Endothelial cell of coronary artery (primary cell): ENCODE results near the gene NKIRAS1. TPM values are rescaled to one million over a fixed set of nuclear protein-coding genes. Genes with fewer than 3 reads are reported as not detected.

Experiments used
- total RNA-seq: library from RNA; depleted of rRNA; stranded (reverse); fragments of >200 nt; gene quantifications from 2 replicates; pipeline ENCODE4 v1.2.3, GENCODE V29; 2014

The NKIRAS1 gene
- 5.9 and 7.8 TPM in 2 replicates for total RNA-seq

GRCh38 chr3:23916886-23917678 lies at the start of gene NKIRAS1, which contains the start of gene RPL15:
Gene NKIRAS1 (minus strand): TSS chr3:23916990. CDS start chr3:23910904, 6,086 bp downstream.
Gene RPL15 (plus strand): TSS chr3:23917132. CDS start chr3:23917860, 728 bp downstream.

DNA sequence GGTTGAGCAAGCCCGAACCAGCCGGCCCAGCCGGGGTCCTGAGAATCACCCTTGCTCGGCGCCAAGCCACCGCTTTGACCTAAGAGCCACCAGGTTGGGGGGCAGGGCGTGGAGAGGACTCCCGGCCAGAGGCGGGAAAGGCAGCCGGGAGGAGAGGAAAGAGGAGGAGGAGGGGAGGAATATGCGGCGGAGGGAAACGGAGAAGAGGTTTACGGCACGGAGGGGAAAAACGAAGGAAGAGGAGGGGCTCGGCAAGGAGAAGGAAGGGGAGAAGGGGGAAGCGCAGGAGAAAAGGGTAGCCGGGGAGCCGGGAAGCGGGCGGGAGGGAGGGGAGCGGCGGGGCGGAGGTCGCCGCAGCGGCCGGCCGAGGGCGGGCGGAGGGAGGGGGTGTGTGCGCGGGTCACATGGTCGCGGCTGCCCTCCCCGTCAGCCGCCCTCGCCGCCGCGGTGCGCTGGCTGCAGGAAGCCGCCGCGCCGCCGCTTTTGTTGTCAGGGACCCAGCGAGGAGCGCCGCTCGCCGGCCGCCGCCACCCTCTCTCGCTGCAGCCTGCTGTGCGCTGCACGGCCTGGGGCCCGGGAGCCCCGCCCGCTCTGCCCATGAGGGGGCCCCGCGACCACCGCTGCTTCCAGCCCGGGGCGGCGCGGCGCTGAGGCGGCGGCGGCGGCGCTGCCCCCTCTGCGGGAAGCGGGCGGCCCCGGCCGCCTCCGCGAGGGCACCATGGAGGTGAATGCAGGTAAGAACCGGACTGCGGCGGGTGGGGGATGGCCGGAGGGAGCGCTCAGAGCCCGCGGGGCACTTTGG lies 28.3 kb upstream of the NKIRAS1 start, which contains the start of gene NR1D2:
Gene NR1D2 (plus strand): TSS at position 426 of the 802 bp plus-strand sequence. CDS start 293 bp downstream, at position 719.

Other genes with a start within 250 kb of the NKIRAS1 start
- gene UBE2E1, start 111.0 kb downstream of the NKIRAS1 start, total RNA-seq: 95.9 and 110 TPM in 2 replicates
- gene RPL15, start 142 bp upstream of the NKIRAS1 start, total RNA-seq: 2,450 and 2,844 TPM in 2 replicates
- 21.2 and 22.0 TPM in 2 replicates for gene NR1D2, start 28.3 kb upstream of the NKIRAS1 start, total RNA-seq